NCI-H1694 (cell line): Measurements from ENCODE around the gene SP110.

Experiments
- DNase-seq: peaks from one replicate; lab custom pipeline; 2025; lab: John Stamatoyannopoulos, UW

The SP110 gene

DNA sequence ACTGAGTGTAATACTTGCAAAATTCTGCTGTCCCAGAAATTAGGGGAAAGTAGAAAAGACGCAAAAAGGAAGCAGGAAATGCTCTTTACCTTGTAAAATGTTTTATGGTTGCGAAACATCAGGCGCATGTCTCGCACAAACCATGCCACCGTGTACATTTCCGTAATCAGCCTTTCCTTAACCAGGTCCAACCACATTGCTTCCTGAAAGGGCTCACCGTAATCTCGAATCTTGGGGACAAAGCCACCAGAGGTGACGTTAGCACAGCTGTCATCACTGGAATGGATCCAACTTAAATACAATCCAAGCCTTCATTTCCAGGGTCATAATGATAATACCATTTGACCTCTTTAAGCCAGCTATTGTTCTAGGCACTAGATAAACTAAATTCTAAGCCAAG, 49.3 kb downstream of the SP110 start:
- DNase-seq = no peak

DNA sequence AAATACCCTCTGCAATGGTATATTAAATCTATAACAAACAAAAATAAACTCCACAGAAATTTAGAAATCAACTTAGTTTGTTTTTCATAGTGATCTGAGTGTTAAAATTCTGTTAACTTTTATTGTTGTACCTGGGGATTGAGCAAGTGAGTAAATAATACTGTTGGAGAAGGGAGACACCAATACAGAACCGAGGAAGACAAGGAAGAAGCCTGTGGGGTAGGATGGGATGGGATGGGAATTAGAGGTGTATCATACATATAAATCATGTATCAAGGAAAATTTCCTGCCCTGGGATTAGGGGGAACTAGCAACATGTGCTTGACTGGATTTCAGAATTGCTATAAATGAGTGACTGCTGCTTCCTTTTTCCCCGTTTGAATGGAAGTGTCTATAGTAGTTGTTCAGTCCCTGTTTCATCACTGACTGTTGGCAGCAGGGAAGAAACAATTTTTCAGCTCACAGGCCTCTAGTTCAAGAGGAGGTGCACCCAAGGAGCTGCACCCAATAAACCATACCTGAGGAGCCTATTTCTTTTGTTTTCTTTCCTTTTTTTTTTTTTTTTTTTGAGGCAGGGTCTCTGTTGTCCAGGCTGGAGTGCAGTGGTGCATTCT, 53.1 kb downstream of the SP110 start:
- DNase-seq = no peak

DNA sequence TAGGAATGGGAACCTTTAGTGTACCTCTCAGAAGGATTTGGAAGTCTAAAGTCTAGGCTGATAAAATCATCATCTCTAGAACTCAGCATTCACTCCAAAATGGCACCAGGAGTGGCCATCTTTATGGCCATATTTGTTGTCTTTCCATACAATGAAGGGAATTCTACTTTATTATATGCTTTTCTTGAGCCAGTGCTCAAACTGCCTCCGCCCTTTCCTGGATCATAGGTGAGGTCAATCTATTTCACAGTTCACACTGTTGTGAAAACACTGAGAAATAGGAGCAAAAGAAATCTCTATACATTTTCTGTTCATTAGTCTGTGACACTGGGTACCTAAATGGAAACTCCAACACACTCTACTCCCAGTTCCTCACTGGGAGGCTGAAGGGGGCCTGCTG, 55.6 kb downstream of the SP110 start:
- DNase-seq = no peak

DNA sequence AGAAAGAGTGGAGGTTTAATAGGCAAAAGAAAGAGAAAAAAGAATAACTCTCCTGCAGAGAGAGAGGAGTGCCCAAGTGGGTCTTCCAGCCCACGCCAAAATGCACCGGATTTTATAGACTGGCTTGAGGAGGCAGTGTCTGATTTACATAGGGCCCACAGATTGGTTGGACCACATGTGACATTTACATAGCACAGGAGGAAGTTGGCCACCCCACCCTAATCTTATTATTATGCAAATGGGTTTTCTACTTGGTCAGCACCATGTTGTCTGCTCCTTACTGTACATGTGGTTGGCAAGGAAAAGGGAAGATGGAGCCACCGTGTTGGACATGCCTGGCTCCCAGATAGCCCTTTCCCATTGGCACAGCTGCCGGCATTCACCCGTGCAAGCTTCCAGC, 56.8 kb downstream of the SP110 start:
- no peak for DNase-seq

DNA sequence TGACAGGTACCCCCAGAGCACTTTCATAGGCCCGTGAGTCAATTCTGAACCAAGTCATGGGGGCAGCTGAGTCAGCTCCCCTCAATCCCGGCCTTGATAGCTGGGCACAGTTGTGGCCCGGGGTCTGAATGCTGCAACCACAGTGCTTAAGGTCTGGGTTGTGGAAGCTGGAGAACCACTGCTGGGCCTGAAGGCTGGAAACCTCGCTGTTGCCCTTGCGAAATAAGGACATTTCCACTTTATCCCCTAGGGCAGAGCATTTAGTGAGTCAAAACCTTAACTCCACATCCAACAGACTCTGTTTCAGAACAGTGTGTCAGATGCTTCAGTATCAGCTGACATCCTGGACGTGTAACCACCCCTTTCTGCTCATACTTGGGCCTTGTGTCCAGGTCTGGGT, 58.6 kb downstream of the SP110 start:
- DNase-seq = no peak

DNA sequence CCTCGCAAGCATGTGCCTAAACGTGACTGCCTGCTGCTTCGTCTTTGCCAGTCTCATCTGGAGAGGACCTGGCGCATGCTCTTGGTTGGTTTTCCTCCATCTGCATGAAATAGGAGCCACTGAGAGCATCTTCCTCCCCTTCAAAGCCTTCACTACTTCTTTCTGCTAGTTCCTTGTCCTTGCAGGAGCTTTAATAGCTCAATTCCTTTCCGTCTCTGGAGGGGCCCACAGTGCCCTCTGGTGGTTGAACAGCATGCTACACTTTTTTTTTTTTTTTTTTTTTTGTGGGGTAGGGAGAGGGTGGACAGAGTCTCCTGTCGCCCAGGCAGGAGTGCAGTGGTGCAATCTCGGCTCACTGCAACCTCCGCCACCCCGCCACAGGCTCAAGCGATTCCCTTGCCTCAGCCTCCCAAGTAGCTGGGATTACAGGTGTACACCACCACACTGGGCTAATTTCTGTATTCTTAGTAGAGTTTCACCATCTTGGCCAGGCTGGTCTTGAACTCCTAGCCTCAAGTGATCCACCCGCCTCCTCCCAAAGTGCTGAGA, 59.6 kb downstream of the SP110 start:
- peak; percentile 19 for DNase-seq

DNA sequence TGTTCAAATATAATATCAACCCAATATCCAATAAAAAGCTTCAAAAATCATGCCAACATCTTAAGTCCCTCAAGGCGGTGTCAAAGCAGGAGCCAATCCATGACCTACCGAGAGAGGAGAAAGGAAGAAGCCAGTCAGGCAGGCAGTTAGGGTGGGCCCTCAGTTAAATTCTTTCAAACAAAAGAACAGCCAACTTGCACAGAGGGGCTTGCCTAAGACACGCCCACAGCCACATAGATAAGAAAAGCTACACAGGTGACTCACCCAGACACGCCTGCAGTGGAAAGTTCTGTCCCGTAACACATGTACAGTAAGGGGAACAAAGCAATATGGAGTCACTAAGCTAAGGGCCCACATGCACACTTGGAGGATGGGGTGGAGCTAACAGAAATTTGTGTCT, 61.3 kb downstream of the SP110 start:
- no peak for DNase-seq

DNA sequence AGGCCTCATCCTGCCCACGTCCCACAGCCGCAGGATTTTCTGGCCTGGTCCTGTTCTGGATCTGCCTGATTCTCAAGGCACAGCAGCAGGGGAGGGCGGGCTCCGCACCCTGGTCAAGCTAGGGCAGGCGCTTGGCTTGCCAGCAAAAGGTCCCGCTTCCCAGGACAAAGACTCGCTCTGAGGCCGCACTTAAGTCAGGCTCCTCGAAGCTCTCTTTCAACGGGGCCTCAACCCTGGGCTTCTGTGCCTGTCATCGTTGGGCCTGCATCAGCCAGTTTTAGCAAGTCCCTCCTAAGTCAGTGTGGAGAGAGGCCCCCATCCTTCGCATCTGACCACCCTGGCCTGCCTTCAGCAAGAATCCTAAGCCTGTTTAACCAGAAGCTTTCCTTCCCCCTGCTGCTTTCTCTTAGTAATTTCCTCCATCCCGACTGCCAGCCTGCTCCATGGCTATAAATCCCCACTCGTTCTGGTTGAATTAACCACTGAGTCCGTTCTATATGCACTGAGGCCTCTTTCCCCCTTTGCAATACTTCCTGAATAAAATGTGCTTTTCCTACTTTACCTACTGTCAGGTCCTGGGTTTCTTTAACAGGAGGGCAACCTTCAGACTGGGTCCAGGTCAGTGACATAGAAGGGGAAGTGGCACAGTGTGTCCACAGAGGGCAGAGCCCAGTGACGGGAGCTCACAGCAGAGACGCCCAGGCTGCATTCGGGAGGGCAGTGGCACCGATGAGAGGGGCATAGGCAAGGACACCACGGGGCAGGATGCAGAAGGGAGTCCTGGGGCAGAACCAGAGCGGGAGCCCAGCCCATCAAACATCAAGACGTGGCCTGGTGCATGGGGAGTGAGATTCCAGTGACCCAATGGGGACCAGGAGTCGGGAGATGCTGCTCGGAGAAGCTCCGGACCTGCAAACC, 62.7 kb downstream of the SP110 start:
- DNase-seq = no peak

DNA sequence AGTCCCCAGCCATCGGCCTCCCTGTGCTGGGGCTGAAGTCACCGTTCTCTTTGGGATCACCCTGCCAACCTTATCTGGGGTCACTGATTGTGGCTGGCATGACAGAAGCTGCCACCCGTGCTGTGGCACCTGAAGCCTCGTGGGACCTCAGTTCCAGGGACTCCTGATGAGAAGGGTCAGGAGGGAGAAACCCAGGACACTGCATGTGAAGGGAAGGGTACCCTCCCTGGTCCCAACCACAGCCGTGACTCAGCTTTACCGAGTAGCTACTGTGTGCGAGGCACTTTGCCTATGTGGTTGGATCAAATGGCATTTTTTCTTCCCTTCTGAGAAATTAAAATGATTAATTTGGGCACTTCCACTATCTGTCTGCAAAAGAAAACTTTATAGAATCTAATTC, 64.4 kb downstream of the SP110 start:
- no peak for DNase-seq

DNA sequence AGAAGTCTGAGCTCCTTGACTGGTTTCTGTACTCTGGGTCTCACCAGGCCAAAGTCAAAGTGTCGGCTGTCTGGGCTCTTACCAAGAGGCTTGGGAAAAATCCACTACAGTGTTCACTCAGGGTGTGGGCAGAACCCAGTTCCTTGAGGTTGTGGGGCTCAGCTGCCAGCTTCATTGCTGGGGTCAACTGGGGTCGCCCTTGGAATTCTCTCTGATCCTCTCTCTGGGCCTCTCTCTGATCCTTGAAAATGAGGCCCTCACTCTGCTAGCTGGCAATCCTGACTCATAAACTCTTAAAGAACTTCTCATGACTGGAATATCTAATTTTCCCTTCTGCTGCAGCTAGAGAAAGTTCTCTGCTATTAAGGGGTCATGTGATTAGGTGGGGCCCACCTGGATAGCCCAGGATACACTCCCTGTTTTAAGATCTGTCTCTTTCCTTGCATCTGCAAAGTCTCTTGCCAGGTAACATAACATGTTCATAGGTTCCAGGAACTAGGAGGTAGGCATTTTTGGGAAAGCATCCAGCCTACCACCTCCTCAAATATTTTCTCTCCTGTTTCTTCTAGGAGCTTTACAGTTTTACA, 66.3 kb downstream of the SP110 start:
- no peak for DNase-seq

DNA sequence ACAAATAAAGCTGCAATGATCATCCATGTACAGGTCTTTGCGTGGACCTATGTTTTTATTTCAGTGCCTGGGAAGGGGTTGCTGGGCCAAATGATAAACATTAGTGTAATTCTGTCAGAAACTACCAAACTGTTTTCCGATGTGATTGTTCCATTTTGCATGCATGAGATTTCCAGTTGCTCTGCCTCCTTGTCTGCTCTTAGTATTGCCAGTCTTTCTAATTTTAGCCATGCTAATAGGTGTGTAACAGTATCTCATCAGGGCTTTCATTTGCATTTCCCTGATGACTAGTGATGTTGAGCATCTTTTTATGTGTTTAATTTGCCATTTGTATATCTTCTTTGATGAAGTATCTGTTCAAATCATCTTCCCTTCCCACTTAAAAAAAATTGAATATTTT, 67.5 kb downstream of the SP110 start:
- no peak for DNase-seq

DNA sequence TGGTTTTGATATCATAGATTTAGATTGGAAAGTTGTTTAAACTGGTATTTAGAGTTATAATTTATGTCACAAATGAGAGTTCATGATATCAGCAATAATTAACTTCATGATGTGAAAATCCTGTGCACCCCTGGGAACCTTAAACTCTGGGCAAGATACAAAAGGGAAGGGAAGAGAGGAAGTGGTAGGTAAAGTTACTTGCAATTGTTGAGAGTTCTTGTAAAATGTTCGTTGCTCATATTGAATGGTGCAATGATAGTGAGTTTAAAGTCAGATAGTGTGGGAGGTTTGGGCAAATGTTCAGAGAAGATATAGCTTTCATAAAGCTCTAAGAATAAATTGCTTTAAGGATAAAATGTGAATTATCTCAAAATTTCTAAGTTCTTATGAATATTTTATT, 75.4 kb downstream of the SP110 start:
- no peak for DNase-seq

DNA sequence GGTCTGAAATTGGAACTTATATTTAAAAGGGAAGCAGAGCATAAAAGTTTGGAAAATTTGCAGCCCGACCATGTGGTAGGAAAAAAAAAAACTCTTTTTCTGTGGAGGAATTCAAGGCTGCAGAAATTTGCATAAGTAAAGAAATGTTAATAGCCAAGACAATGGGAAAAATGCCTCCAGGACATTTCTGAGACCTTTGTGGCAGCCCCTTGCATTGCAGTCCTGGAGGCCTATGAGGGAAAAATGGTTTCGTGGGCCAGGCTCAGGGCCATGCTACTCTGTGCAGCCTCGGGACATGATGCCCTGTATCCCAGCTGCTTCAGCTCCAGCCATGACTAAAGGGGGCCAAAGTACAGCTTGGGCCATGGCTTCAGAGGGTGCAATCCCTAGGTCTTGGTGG, 79.1 kb downstream of the SP110 start:
- DNase-seq = no peak

DNA sequence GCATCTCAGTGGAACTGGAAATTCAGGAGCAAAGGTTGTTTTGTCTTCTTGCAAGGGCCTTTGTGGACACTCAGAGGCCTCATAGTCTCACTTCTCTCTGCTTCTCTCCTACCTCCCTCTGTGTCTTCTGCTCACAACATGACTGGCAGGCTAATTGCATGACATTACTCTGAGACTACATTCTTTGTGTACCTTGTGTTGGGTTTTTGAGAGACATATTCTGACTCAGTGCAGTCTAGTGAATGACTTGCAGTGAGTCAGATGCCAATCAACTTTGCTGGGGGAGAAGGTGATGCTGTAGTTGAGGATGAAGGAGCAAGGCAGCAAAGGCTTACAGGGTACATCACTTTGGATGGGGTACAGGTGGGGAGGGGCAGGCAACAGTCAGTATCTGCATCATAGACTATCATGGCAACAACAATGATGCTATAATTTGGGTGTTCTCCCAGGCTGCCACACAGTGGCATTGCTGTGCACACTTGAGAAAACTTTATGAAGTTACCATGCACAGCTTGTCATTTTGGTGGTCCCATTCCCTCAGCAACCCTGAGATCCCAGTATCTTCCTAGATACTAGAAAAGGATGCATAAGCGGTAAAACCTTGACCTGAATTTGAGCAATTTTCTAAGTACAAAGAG, 81.8 kb downstream of the SP110 start:
- DNase-seq = no peak

DNA sequence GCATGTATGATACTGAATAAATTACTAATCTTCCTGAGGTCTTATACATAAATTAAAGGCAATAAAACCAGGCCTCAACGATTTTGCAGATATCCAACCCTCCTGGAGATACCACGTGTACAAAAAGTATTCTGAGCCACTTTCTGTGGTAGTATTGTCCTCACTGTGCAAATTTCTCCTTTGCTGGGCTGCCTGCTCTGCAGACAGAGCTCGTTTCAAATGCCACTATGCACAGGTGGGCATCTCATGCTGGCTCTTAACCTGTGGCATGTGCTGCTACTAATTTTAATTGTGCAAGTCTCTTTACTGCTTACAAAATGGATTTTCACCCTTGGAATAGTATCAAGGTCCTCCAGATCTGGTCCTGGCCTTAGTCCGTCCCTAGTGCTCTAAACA, 84.7 kb downstream of the SP110 start:
- DNase-seq = no peak

DNA sequence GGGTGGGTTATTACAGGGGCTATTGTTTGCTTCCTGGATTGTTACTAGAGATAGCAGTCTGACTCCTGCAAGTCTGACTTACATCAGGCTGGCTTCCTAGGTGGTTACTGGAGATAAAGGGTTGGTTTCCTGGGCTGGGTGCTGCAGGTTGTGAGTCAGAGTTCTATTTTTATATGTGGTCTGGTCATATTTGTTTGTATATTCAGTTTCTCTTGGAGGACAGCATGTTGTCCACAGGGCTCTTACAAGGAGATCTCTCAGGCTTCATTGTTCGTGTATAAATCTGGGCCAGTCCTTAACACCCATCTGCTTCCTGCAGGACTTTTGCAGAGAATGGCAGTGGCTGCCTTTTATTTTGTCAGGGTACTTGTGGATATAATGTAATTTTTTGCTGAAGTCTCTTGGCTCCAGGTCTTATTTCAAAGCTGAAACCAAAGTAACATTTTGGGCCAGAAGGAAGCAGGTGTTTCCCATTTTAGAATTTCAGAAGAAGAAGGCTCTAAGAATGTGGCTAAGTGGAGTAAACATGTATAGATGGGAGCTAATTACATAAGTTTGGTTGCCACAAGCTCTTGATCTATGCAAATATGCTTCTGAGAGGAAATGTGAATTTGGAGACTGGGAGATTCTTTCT, 85.2 kb downstream of the SP110 start:
- no peak for DNase-seq

DNA sequence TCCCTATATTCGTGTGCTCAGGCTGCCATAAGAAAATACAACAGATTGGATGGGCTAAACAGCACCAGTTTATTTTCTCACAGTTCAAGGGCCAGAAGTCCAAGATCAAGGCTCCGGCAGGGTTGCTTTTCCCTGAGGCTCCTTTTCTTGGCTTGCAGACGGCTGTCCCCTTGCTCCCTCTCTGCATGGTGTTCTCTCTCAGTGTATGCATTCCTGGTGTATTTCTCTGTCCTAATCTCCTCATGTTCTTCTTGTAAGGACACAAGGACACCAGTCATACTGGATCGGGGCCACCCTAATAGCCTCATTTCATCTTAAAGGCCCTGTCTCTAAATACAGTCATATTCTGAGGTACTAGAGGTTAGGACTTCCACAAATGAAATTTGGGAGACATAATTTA, 88.4 kb downstream of the SP110 start:
- no peak for DNase-seq

DNA sequence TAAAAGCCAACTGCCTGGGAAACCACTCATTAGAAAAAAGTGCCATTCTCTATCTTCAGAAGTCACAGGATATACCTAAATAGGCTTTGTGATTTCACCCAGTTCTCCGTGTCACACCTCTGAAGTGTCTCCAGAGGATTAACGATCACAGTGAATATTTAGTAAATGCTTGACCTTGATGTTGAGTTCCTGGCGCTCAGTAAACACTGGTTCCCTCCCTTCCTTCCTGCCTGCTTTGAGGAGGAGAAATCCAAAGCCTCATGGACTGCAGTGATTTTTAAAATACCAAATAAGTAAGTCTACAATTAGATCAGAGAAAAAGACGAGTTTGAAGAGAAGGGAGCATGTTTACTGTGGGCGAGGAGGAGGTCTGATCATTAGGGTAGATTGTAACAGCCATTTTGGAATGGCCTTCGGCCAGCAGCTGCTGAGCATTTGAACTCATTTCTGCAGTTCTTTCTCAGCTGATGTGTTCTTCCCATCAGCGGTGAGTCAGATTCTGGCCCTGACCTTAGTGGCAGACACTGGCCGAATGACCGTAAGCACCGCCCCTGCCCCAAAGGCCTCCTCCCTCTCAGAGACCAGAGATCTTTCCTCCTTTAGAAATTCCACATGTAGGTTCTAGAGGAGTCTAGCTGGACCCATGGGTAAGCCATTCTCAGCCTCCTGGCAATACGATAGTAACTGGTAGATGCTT, 89.0 kb downstream of the SP110 start:
- DNase-seq = no peak

DNA sequence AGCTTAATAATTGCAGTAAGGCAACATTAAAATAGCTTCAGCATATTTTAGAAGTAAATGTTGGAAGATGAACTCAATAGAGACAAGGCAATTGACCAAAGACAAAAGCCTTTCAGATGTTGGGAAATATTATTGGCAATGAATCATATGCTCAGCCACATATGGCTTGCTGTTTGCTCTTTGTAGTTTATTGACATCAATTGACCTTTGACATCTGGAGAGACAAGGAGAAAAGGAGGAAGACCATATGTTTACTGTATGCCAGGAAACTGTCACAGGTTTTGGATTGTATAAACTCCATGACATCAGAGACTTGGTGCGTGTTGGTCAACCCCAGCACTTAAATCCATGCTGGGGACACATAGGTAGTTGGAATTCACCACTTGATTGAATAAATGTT, 90.4 kb downstream of the SP110 start:
- no peak for DNase-seq

DNA sequence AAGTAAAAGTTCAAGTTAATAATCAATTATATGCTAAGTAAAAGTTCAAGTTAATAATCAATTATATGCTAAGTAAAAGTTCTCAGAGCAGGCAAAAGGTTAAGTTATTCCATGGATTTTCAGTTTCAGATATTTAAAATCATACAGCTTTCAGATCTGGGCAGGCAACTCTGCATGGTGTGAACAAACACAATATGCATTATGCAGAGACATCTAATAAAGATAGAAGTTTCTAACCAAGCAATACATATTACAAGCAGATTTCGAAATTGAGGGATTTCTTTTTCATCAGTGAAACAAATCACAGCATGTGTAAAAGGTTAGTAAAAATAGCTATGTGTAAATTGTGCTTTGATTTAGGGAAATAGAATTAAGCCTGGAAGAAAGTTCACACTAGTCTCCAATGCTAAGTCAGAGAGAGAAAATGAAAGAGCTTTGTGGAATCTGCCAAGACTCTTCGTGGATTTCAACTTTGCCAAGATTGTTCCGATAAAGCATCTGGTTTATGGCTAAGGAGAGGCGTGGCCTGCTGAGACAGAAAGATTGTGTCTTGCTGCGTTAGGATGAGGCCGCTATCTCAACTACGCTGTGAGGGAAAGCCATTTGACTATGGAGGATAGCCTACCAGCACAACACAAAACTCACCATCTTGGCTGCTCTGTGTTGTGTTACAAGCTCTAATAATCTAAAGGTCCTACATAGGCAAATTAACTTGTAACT, 91.0 kb downstream of the SP110 start:
- DNase-seq = no peak

DNA sequence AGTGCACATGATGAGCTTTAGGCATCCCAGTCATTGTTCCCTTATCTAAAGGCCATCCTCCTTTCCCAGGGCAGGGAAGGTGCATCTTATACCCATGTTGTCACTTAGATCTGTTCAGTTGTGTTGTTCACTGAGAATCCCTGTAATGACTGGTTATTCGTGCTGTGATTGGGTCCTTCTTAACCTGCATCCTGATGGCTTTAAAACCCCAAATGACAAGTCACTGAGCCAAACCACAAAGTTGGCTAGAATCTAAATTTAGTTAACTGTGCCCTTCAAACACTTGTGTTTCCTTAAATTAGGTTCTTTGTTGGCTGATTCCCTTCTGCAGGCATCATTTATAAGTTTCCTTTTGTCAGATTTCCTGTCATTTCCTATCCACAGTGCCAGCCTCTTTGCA, 92.6 kb downstream of the SP110 start:
- no peak for DNase-seq
